ENCODE data around the gene PLCH1.

The PLCH1 gene

GRCh38 chr3:155594526-155595187 is 150.2 kb downstream of the PLCH1 start:
- TF ChIP-seq PPARA (CRISPR knock-in tag; IDR thresholded peaks at IDR 0.05; ENCODE audit: borderline replicate concordance) (no peak), ZFP3 (CRISPR knock-in tag; IDR thresholded peaks at IDR 0.05) (no peak), CSDC2 (CRISPR knock-in tag; IDR thresholded peaks at IDR 0.05) (no peak), CSRNP3 (CRISPR knock-in tag; IDR thresholded peaks at IDR 0.05) (no peak), ZC3H10 (CRISPR knock-in tag; IDR thresholded peaks at IDR 0.05) (no peak), OSR1 (CRISPR knock-in tag; IDR thresholded peaks at IDR 0.05) (no peak), ISL1 (CRISPR knock-in tag; IDR thresholded peaks at IDR 0.05) (no peak), TSHZ2 (CRISPR knock-in tag; IDR thresholded peaks at IDR 0.05) (no peak), ZFP30 (CRISPR knock-in tag; IDR thresholded peaks at IDR 0.05) (no peak), TOX (CRISPR knock-in tag; IDR thresholded peaks at IDR 0.05; ENCODE audit: borderline replicate concordance) (no peak), TCF4 (CRISPR knock-in tag; IDR thresholded peaks at IDR 0.05; ENCODE audit: borderline replicate concordance) (no peak)

GRCh38 chr3:155587581-155587980 is 157.3 kb downstream of the PLCH1 start:
- no peak for ATAC-seq
- TF ChIP-seq PPARA (CRISPR knock-in tag; IDR thresholded peaks at IDR 0.05; ENCODE audit: borderline replicate concordance) (no peak), TSHZ2 (CRISPR knock-in tag; IDR thresholded peaks at IDR 0.05) (no peak), ISL1 (CRISPR knock-in tag; IDR thresholded peaks at IDR 0.05) (no peak), SNAI2 (CRISPR knock-in tag; IDR thresholded peaks at IDR 0.05) (no peak), CSRNP3 (CRISPR knock-in tag; IDR thresholded peaks at IDR 0.05) (no peak), POU6F1 (CRISPR knock-in tag; IDR thresholded peaks at IDR 0.05; ENCODE audit: borderline replicate concordance, low read depth) (no peak), ARNTL (CRISPR knock-in tag; IDR thresholded peaks at IDR 0.05; ENCODE audit: borderline replicate concordance, low read depth) (no peak), ZFP3 (CRISPR knock-in tag; IDR thresholded peaks at IDR 0.05) (no peak), RARB (CRISPR knock-in tag; IDR thresholded peaks at IDR 0.05) (no peak), PATZ1 (CRISPR knock-in tag; IDR thresholded peaks at IDR 0.05; ENCODE audit: borderline replicate concordance) (no peak), CSDC2 (CRISPR knock-in tag; IDR thresholded peaks at IDR 0.05) (no peak), TCF4 (CRISPR knock-in tag; IDR thresholded peaks at IDR 0.05; ENCODE audit: borderline replicate concordance) (no peak), CREB5 (CRISPR knock-in tag; IDR thresholded peaks at IDR 0.05; ENCODE audit: low read depth) (no peak), ESRRG (CRISPR knock-in tag; IDR thresholded peaks at IDR 0.05) (no peak), BACH2 (CRISPR knock-in tag; IDR thresholded peaks at IDR 0.05; ENCODE audit: borderline replicate concordance) (no peak), ZNF70 (CRISPR knock-in tag; IDR thresholded peaks at IDR 0.05) (no peak), ZNF8 (CRISPR knock-in tag; IDR thresholded peaks at IDR 0.05) (no peak), ZNF565 (CRISPR knock-in tag; conservative IDR thresholded peaks at IDR 0.05; ENCODE audit: low read depth) (no peak), ZFP30 (CRISPR knock-in tag; IDR thresholded peaks at IDR 0.05) (no peak)

More at GRCh38 chr3:155594526-155595187, 150.2 kb downstream of the PLCH1 start:
- no peak for ATAC-seq
